ENCODE data around the gene OXGR1.
"Not testable (repeated sequence)": the region's sequence is repeated elsewhere in the genome, so short reads cannot be mapped to it uniquely, and the experiment has no call there.

Gene OXGR1

DNA sequence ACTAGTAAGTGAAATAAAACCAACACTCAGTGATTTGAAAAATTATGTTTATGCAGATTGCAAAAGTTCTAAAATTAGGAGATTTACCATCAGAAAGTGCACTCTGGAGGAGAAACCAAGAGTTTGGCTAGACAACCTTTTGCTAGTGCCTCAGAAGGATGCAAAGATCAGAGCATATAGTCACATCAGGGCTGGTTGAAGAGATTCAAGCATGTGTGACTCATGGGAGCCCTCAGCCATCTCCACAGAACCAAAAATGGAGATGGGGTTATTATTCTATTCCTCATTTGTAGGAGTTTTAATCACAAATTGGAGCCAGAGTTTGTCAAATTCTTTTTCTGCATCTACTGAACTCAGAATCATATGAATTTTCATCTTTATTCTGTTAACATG, 32.9 kb upstream of the OXGR1 start:
- TF ChIP-seq, protein P1, sequence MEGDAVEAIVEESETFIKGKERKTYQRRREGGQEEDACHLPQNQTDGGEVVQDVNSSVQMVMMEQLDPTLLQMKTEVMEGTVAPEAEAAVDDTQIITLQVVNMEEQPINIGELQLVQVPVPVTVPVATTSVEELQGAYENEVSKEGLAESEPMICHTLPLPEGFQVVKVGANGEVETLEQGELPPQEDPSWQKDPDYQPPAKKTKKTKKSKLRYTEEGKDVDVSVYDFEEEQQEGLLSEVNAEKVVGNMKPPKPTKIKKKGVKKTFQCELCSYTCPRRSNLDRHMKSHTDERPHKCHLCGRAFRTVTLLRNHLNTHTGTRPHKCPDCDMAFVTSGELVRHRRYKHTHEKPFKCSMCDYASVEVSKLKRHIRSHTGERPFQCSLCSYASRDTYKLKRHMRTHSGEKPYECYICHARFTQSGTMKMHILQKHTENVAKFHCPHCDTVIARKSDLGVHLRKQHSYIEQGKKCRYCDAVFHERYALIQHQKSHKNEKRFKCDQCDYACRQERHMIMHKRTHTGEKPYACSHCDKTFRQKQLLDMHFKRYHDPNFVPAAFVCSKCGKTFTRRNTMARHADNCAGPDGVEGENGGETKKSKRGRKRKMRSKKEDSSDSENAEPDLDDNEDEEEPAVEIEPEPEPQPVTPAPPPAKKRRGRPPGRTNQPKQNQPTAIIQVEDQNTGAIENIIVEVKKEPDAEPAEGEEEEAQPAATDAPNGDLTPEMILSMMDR (conservative IDR thresholded peaks at IDR 0.05; ENCODE audit: low read depth, low read length) = no peak

DNA sequence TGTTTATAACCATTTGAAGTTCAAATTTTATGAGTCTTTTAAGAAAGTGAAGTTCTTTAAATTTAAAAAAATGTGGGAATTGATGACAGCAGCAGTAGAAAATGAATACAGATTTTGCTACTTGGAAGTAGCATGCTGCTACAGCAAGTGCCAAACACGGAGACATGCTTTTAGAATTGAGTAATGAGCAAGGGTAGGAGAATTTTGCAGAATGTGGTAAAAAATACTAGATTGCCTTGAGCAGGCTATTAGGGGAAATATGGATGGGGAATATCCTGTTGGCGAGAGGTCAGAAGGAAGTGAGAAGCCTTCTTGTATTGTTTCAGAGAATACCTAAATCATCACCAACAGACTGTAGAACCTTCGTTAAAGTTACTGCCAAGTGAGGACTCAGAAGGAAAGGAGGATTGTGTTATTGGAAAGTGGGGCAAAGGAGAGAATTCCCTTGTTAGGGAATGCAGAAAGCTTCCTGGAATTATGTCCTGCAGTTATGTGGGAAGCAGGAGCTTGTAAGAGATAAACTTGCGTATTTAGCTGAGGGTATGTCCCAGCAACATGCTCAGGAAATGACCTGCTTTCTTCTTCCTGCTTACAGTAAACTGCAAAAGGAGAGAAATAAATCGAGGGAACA, 32.4 kb upstream of the OXGR1 start:
- H3K4me2 ChIP-seq = no peak overlapping the region
- no peaks in the 10 kb centered on the region for H3K4me1 ChIP-seq (ENCODE audit: low read depth, poor library complexity, severe bottlenecking)
- no peak overlapping the region for H2AFZ ChIP-seq (ENCODE audit: low read depth)
- TF ChIP-seq, protein P1 (conservative IDR thresholded peaks at IDR 0.05; ENCODE audit: low read depth, low read length) = no peak
- no peaks in the 10 kb centered on the region for H3K79me2 ChIP-seq (ENCODE audit: insufficient read depth, low read depth)
- H3K36me3 ChIP-seq (ENCODE audit: insufficient read depth) = no peaks in the 10 kb centered on the region
- H3K27me3 ChIP-seq (ENCODE audit: insufficient read depth, low read depth) = no peaks in the 10 kb centered on the region
- no peak overlapping the region for H3K27ac ChIP-seq
- H3K4me3 ChIP-seq (IDR thresholded peaks at IDR 0.05; ENCODE audit: insufficient read depth, low read depth, low read length) = no peak overlapping the region
- no peak overlapping the region for H3K9ac ChIP-seq
- H4K20me1 ChIP-seq (ENCODE audit: insufficient read depth) = no peaks in the 10 kb centered on the region

More for the DNA sequence above, 32.9 kb upstream of the OXGR1 start:
- Histone ChIP-seq H3K4me1 (ENCODE audit: low read depth, poor library complexity, severe bottlenecking) (no peaks in the 10 kb centered on the region), H2AFZ (ENCODE audit: low read depth) (no peak overlapping the region), H3K4me3 (IDR thresholded peaks at IDR 0.05; ENCODE audit: insufficient read depth, low read depth, low read length) (no peak overlapping the region), H3K27ac (no peak overlapping the region), H3K79me2 (ENCODE audit: insufficient read depth, low read depth) (no peaks in the 10 kb centered on the region), H3K4me2 (no peak overlapping the region), H3K36me3 (ENCODE audit: insufficient read depth) (no peaks in the 10 kb centered on the region), H4K20me1 (ENCODE audit: insufficient read depth) (no peaks in the 10 kb centered on the region), H3K27me3 (ENCODE audit: insufficient read depth, low read depth) (no peaks in the 10 kb centered on the region), H3K9ac (no peak overlapping the region)

DNA sequence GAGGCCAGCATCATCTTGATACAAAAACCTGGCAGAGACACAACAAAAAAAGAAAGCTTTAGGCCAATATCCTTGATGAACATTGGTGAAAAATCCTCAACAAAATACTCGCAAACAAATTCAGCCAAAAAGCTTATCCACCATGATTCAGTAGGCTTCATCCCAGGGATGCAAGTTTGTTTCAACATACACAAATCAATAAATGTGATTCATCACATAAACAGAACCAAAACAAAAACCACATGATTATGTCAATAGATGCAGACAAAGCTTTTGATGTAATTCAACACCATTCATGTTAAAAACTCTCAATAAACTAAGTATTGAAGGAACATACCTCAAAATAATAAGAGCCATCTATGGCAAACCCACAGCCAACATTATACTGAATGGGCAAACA, 29.5 kb upstream of the OXGR1 start:
- not testable (repeated sequence) for H3K4me3 ChIP-seq (IDR thresholded peaks at IDR 0.05; ENCODE audit: insufficient read depth, low read depth, low read length); H3K36me3 ChIP-seq (ENCODE audit: insufficient read depth)

DNA sequence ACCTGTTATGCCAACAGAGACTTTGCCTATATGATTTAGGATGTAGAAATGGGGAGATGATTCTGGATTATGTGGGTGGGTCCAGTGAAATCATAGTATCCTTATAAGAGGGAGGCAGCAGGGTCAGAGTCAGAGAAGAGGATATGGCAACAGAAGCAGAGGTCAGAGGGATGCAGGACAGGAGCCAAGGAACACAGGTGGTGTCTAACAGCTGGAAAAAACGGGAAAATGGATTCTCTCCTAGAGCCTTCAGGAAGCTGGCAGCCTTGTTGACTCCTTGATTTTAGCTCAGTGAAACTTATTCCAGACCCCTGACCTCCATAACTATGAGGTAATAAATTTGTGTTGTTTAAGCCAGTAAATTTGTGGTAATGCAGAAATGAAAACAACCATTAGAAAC, 28.8 kb upstream of the OXGR1 start:
- H3K4me2 ChIP-seq = no peak overlapping the region
- no peaks in the 10 kb centered on the region for H4K20me1 ChIP-seq (ENCODE audit: insufficient read depth)
- no peak overlapping the region for H3K4me3 ChIP-seq (IDR thresholded peaks at IDR 0.05; ENCODE audit: insufficient read depth, low read depth, low read length)
- H2AFZ ChIP-seq (ENCODE audit: low read depth) = no peak overlapping the region
- no peaks in the 10 kb centered on the region for H3K36me3 ChIP-seq (ENCODE audit: insufficient read depth)
- no peaks in the 10 kb centered on the region for H3K79me2 ChIP-seq (ENCODE audit: insufficient read depth, low read depth)
- no peak overlapping the region for H3K27ac ChIP-seq
- TF ChIP-seq, protein P1 (conservative IDR thresholded peaks at IDR 0.05; ENCODE audit: low read depth, low read length) = no peak
- no peaks in the 10 kb centered on the region for H3K4me1 ChIP-seq (ENCODE audit: low read depth, poor library complexity, severe bottlenecking)
- H3K9ac ChIP-seq = no peak overlapping the region
- no peaks in the 10 kb centered on the region for H3K27me3 ChIP-seq (ENCODE audit: insufficient read depth, low read depth)

More for the DNA sequence above, 29.5 kb upstream of the OXGR1 start:
- not testable (repeated sequence) for H2AFZ ChIP-seq (ENCODE audit: low read depth); H3K4me2 ChIP-seq; H3K27ac ChIP-seq; H3K9ac ChIP-seq; H3K79me2 ChIP-seq (ENCODE audit: insufficient read depth, low read depth); H3K27me3 ChIP-seq (ENCODE audit: insufficient read depth, low read depth); H3K4me1 ChIP-seq (ENCODE audit: low read depth, poor library complexity, severe bottlenecking); H4K20me1 ChIP-seq (ENCODE audit: insufficient read depth)

DNA sequence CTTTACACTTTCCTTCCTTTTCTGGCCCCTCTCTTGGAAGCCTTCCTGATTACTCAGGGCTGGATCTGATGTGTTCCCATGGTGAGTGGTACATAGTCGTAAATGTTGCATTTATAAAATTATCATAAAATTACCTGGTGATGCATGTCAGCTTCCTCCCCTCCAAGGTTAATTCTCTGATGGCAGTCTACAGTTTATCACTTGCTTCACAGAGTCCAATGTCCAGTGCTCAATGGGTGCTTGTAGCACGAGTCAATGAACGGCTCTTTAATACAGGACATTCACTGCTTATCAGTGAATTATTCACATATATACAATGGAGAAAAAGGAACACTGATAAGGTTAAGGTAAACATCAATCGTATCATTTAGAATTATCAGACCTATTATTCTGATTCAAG, 27.0 kb upstream of the OXGR1 start:
- Histone ChIP-seq H3K4me2 (no peak overlapping the region), H3K27me3 (ENCODE audit: insufficient read depth, low read depth) (no peaks in the 10 kb centered on the region), H3K4me3 (IDR thresholded peaks at IDR 0.05; ENCODE audit: insufficient read depth, low read depth, low read length) (no peak overlapping the region), H3K36me3 (ENCODE audit: insufficient read depth) (no peaks in the 10 kb centered on the region), H3K9ac (no peak overlapping the region), H3K4me1 (ENCODE audit: low read depth, poor library complexity, severe bottlenecking) (peaks cover 2% of the 10 kb centered on the region), H2AFZ (ENCODE audit: low read depth) (no peak overlapping the region), H3K79me2 (ENCODE audit: insufficient read depth, low read depth) (no peaks in the 10 kb centered on the region), H4K20me1 (ENCODE audit: insufficient read depth) (no peaks in the 10 kb centered on the region), H3K27ac (no peak overlapping the region)
- TF ChIP-seq, protein P1 (conservative IDR thresholded peaks at IDR 0.05; ENCODE audit: low read depth, low read length) = no peak
